Endothelial cell of hepatic sinusoid (primary cell): ENCODE results near the gene CIZ1.
"Not testable (repeated sequence)": the region's sequence is repeated elsewhere in the genome, so short reads cannot be mapped to it uniquely, and the experiment has no call there.

Experiments used
- in situ Hi-C: cut with HindIII; loops from 2 replicates; pipeline ENCODE4 v1.10.0; 2017; ENCODE audit warnings: low sequenced_read_pairs

CIZ1 gene

GRCh38 chr9:128192601-128193371, 1.4 kb upstream of the CIZ1 start:
- in situ Hi-C loops = no loop called here

GRCh38 chr9:128190516-128191405, 611 bp downstream of the CIZ1 start:
- in situ Hi-C loops = no loop called here

- in situ Hi-C loops = no loop called here
Observed at GRCh38 chr9:128190013-128190412, 1.4 kb downstream of the CIZ1 start.

- in situ Hi-C loops = loop anchor here (5.0 kb wide), 1 partner anchor 34 kb away; no protein-coding TSS in a partner anchor
Observed at GRCh38 chr9:128188209-128188608, 3.2 kb downstream of the CIZ1 start.

GRCh38 chr9:128187361-128187760, 4.0 kb downstream of the CIZ1 start:
- in situ Hi-C loops = loop anchor here (5.0 kb wide), 1 partner anchor 35 kb away; no protein-coding TSS in a partner anchor

- in situ Hi-C loops = loop anchor here (5.0 kb wide), 1 partner anchor 36 kb away; no protein-coding TSS in a partner anchor
Observed at GRCh38 chr9:128185979-128186965, 5.1 kb downstream of the CIZ1 start.

GRCh38 chr9:128182893-128183588, 8.3 kb downstream of the CIZ1 start:
- in situ Hi-C loops = no loop called here

- in situ Hi-C loops = not testable (repeated sequence)
Observed at GRCh38 chr9:128181480-128181879, 9.9 kb downstream of the CIZ1 start.

- in situ Hi-C loops = no loop called here
Observed at GRCh38 chr9:128180447-128180846, 10.9 kb downstream of the CIZ1 start.

- in situ Hi-C loops = no loop called here
Observed at GRCh38 chr9:128180001-128180400, 11.4 kb downstream of the CIZ1 start.

- in situ Hi-C loops = no loop called here
Observed at GRCh38 chr9:128178806-128179431, 12.5 kb downstream of the CIZ1 start.

GRCh38 chr9:128175726-128176125, 15.6 kb downstream of the CIZ1 start:
- in situ Hi-C loops = no loop called here

- in situ Hi-C loops = no loop called here
Observed at GRCh38 chr9:128175102-128175563, 16.2 kb downstream of the CIZ1 start.

GRCh38 chr9:128174062-128174461, 17.3 kb downstream of the CIZ1 start:
- in situ Hi-C loops = no loop called here

GRCh38 chr9:128169925-128170324, 21.4 kb downstream of the CIZ1 start:
- in situ Hi-C loops = no loop called here

GRCh38 chr9:128169492-128169891, 21.9 kb downstream of the CIZ1 start:
- in situ Hi-C loops = no loop called here

- in situ Hi-C loops = no loop called here
Observed at GRCh38 chr9:128168731-128169308, 22.6 kb downstream of the CIZ1 start.

- in situ Hi-C loops = no loop called here
Observed at GRCh38 chr9:128167209-128167608, 24.2 kb downstream of the CIZ1 start.

GRCh38 chr9:128166169-128166568, 25.2 kb downstream of the CIZ1 start:
- in situ Hi-C loops = no loop called here
